Gastroesophageal sphincter (tissue), 4 donors: Measurements from ENCODE around the gene RAX2. TPM values are rescaled to one million over a fixed set of nuclear protein-coding genes. Genes with fewer than 3 reads are reported as not detected.

Source experiments
- ATAC-seq: fragments of 150-250 bp; one replicate; pipeline ENCODE4 v1.9.1; 2016; ENCODE audit warnings: mild to moderate bottlenecking, moderate library complexity
- H3K27ac ChIP-seq, 4 donors: fragments of 200-600 bp; sonication (generic) in 3 of 4; 1 replicate in 3 of 4; 2 replicates in 1 of 4; pipeline ENCODE4 v1.5.1; 2016 to 2019
- H3K27me3 ChIP-seq: fragments of 200-600 bp; sonication (generic); one replicate; pipeline ENCODE4 v1.5.1; 2019
- H3K36me3 ChIP-seq, 2 donors: fragments of 200-600 bp; sonication (generic); one replicate each; pipeline ENCODE4 v1.5.1; 2019; ENCODE audit warnings: control low read depth in 1 of 2
- H3K4me1 ChIP-seq, 3 donors: fragments of 200-600 bp; sonication (generic); 1 replicate in 2 of 3; 2 replicates in 1 of 3; pipeline ENCODE4 v1.5.1; 2016 to 2019; ENCODE audit warnings: control low read depth in 2 of 3
- H3K4me3 ChIP-seq, 2 donors: fragments of 200-600 bp; sonication (generic); one replicate each; pipeline ENCODE4 v1.5.1; 2019; ENCODE audit warnings: mild to moderate bottlenecking in 1 of 2, moderate library complexity in 1 of 2
- H3K9me3 ChIP-seq, 3 donors: fragments of 200-600 bp; sonication (generic); one replicate each; pipeline ENCODE4 v1.5.1; 2017 to 2019; ENCODE audit warnings: control low read depth in 2 of 3
- CTCF ChIP-seq, 4 experiments: fragments of 200-600 bp in 2 of 4; fragments of 450-650 bp in 2 of 4; sonication (generic) in 1 of 4; IDR thresholded peaks; one replicate each; pipeline ENCODE4 v1.5.1; 2017 to 2019; ENCODE audit warnings: antibody characterized with exemption in 4 of 4, mild to moderate bottlenecking in 2 of 4, moderate library complexity in 2 of 4
- EP300 ChIP-seq: sonication (generic); formaldehyde crosslinking; IDR thresholded peaks from one replicate; pipeline ENCODE4 v1.6.1; 2017; ENCODE audit warnings: antibody characterized with exemption, mild to moderate bottlenecking
- POLR2A ChIP-seq, 2 donors: fragments of 450-650 bp; IDR thresholded peaks; one replicate each; pipeline ENCODE4 v1.6.1; 2017; ENCODE audit warnings: antibody characterized with exemption in 2 of 2, mild to moderate bottlenecking in 2 of 2, moderate library complexity in 1 of 2
- POLR2AphosphoS5 ChIP-seq: sonication (generic); formaldehyde crosslinking; IDR thresholded peaks from one replicate; pipeline ENCODE4 v1.6.1; 2017; ENCODE audit warnings: antibody characterized with exemption
- WGBS, 2 donors: methylation state at CpG; one replicate each; pipeline ENCODE4 v1.1.5; 2018; ENCODE audit warnings: low coverage in 1 of 2; 5-methylcytosine and 5-hydroxymethylcytosine counted together
- total RNA-seq, 4 donors: library from RNA; depleted of rRNA; stranded (reverse); fragments of >200 nt; gene quantifications; one replicate each; pipeline ENCODE4 v1.1.0, GENCODE V29; 2016

Gene RAX2
- total RNA-seq, 4 donors from 2014 or later: not detected

GRCh38 chr19:3734310-3734600 is 37.8 kb downstream of the RAX2 start:
- H3K9me3 ChIP-seq: peaks cover 0 to 1% (median 0%) of the 10 kb centered on the region in 3 donors
- H3K4me3 ChIP-seq: no peak overlapping the region
- TF ChIP-seq EP300 (no peak), POLR2A (IDR thresholded peaks at IDR 0.05) (no peak), CTCF (IDR thresholded peaks at IDR 0.05) (no peak), POLR2AphosphoS5 (no peak)
- no peak for ATAC-seq
- no peak overlapping the region for H3K27ac ChIP-seq
- peaks cover 32% of the 10 kb centered on the region for H3K27me3 ChIP-seq
- H3K4me1 ChIP-seq: no peaks in the 10 kb centered on the region
- 81 to 84% methylated on average over 5 to 11 of the region's 14 CpGs for WGBS, 2 donors
- H3K36me3 ChIP-seq: no peaks in the 10 kb centered on the region

- TF ChIP-seq POLR2AphosphoS5 (no peak), CTCF (IDR thresholded peaks at IDR 0.05) (no peak), EP300 (no peak), POLR2A (IDR thresholded peaks at IDR 0.05) (no peak)
- 60 to 69% methylated on average over 1 to 14 of the region's 20 CpGs for WGBS, 2 donors
- Histone ChIP-seq H3K4me1 (no peaks in the 10 kb centered on the region), H3K27me3 (peaks cover 29% of the 10 kb centered on the region), H3K36me3 (no peaks in the 10 kb centered on the region), H3K9me3 (peaks cover 0 to 5% (median 0%) of the 10 kb centered on the region in 3 donors), H3K27ac (no peak overlapping the region), H3K4me3 (no peak overlapping the region)
- ATAC-seq: no peak
Observed at GRCh38 chr19:3733549-3734309, 38.3 kb downstream of the RAX2 start.

GRCh38 chr19:3732108-3732507 is 39.9 kb downstream of the RAX2 start:
- Histone ChIP-seq H3K27me3 (peaks cover 21% of the 10 kb centered on the region), H3K36me3 (no peaks in the 10 kb centered on the region), H3K27ac (no peak overlapping the region), H3K4me3 (no peak overlapping the region), H3K4me1 (no peaks in the 10 kb centered on the region), H3K9me3 (peaks cover 0 to 5% (median 0%) of the 10 kb centered on the region in 3 donors)
- TF ChIP-seq EP300: no peak
- no peak for TF ChIP-seq POLR2AphosphoS5
- TF ChIP-seq POLR2A (IDR thresholded peaks at IDR 0.05): no peak
- no peak for TF ChIP-seq CTCF (IDR thresholded peaks at IDR 0.05)
- ATAC-seq: no peak
- WGBS, 2 donors: no CpG with 5 or more reads among the region's 1 CpG

- ATAC-seq: no peak
- no peak for TF ChIP-seq CTCF (IDR thresholded peaks at IDR 0.05)
- TF ChIP-seq POLR2AphosphoS5: no peak
- no peak for TF ChIP-seq EP300
- TF ChIP-seq POLR2A (IDR thresholded peaks at IDR 0.05): no peak
- Histone ChIP-seq H3K36me3 (no peaks in the 10 kb centered on the region), H3K9me3 (peaks cover 0 to 5% (median 0%) of the 10 kb centered on the region in 3 donors), H3K27ac (no peak overlapping the region), H3K4me3 (no peak overlapping the region), H3K4me1 (no peaks in the 10 kb centered on the region), H3K27me3 (peaks cover 17% of the 10 kb centered on the region)
- 93% methylated on average over 4 of the region's 32 CpGs; no CpG with 5 or more reads in 1 of the 2 donors for WGBS, 2 donors
Observed at GRCh38 chr19:3730457-3730958, 41.5 kb downstream of the RAX2 start.
